A549 (cell line): ENCODE measurements around the gene MORN4.

Source experiments
- BHLHE40 ChIP-seq: IDR thresholded peaks from 2 replicates; pipeline ENCODE4 v1.6.1; 2012; ENCODE audit warnings: low read depth, low read length, inconsistent platforms
- JUN ChIP-seq, 2 experiments: fragments of >200 bp; sonication (Bioruptor Twin); formaldehyde crosslinking; IDR thresholded peaks; 2 replicates in 1 of 2; 3 replicates in 1 of 2; pipeline ENCODE4 v1.6.1; 2016 to 2017
- JUNB ChIP-seq: fragments of >200 bp; sonication (Bioruptor Twin); formaldehyde crosslinking; IDR thresholded peaks from 2 replicates; pipeline ENCODE4 v1.6.1; 2016
- KDM1A ChIP-seq: fragments of 200-600 bp; sonication (generic); IDR thresholded peaks from 2 replicates; pipeline ENCODE4 v1.6.1; 2016; ENCODE audit warnings: low read depth, mild to moderate bottlenecking
- MAZ ChIP-seq: fragments of 150-350 bp; IDR thresholded peaks from 2 replicates; pipeline ENCODE4 v1.6.1; 2014; ENCODE audit warnings: antibody characterized with exemption, low read depth, low read length, borderline replicate concordance
- POLR2A ChIP-seq: IDR thresholded peaks from 2 replicates; pipeline ENCODE4 v1.6.1; 2012; ENCODE audit warnings: mild to moderate bottlenecking, low read length
- RAD21 ChIP-seq, 2 experiments: fragments of >200 bp in 1 of 2; sonication (Bioruptor Twin) in 1 of 2; formaldehyde crosslinking in 1 of 2; IDR thresholded peaks in 1 of 2; conservative IDR thresholded peaks in 1 of 2; 2 replicates in 1 of 2; 3 replicates in 1 of 2; pipeline ENCODE4 v1.6.1; 2012 to 2018; ENCODE audit warnings: inconsistent platforms in 1 of 2
- RCOR1 ChIP-seq: fragments of 150-350 bp; IDR thresholded peaks from 2 replicates; pipeline ENCODE4 v1.6.1; 2014; ENCODE audit warnings: antibody characterized with exemption, low read length, low read depth
- RFX5 ChIP-seq: fragments of 450-650 bp; IDR thresholded peaks from 2 replicates; pipeline ENCODE4 v1.7.1; 2014; ENCODE audit warnings: antibody characterized with exemption, mild to moderate bottlenecking, moderate library complexity
- ZSCAN20 ChIP-seq: fragments of 250-450 bp; sonication (Bioruptor Pico); IDR thresholded peaks from 2 replicates; pipeline ENCODE4 v1.8.0; 2022; ENCODE audit warnings: mild to moderate bottlenecking, moderate library complexity
- TF ChIP-seq, protein P1 (sequence below): IDR thresholded peaks from 2 replicates; pipeline ENCODE4 v1.6.1; 2012
- TF ChIP-seq, protein P2 (sequence below): fragments of >200 bp; sonication (Bioruptor Twin); formaldehyde crosslinking; IDR thresholded peaks from 3 replicates; pipeline ENCODE4 v1.5.1; 2016
- TF ChIP-seq, protein P3 (sequence below): fragments of 450-650 bp; IDR thresholded peaks from 2 replicates; pipeline ENCODE4 v1.6.1; 2014; ENCODE audit warnings: antibody characterized with exemption
- TF ChIP-seq, protein P4 (sequence below): fragments of 250-450 bp; sonication (Bioruptor Pico); IDR thresholded peaks from 2 replicates; pipeline ENCODE4 v1.5.0; 2021; ENCODE audit warnings: mild to moderate bottlenecking, moderate library complexity, borderline replicate concordance

DNA sequence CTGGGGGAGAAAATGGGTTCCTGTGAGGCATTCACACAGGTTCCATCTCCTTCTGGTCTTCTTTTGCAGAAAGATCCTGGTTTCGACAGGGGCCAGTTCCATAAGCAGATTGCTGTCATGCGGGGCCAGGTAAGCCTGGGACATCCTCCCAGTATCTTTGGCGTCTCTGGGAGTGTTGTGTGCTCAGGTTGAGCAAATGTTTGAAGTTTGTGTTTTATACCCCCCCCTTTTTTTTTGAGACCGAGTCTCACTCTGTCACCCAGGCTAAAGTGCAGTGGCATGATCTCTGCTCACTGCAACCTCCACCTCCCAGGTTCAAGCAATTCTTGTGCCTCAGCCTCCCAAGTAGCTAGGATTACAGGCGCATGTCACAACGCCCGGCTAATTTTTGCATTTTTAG, 33.7 kb upstream of the MORN4 start:
- TF ChIP-seq POLR2A = no peak
- TF ChIP-seq, protein P1, sequence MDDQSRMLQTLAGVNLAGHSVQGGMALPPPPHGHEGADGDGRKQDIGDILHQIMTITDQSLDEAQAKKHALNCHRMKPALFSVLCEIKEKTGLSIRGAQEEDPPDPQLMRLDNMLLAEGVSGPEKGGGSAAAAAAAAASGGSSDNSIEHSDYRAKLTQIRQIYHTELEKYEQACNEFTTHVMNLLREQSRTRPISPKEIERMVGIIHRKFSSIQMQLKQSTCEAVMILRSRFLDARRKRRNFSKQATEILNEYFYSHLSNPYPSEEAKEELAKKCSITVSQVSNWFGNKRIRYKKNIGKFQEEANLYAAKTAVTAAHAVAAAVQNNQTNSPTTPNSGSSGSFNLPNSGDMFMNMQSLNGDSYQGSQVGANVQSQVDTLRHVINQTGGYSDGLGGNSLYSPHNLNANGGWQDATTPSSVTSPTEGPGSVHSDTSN = no peak
- no peak for TF ChIP-seq ZSCAN20 (CRISPR knock-in tag)
- no peak for TF ChIP-seq JUNB
- TF ChIP-seq, protein P2, sequence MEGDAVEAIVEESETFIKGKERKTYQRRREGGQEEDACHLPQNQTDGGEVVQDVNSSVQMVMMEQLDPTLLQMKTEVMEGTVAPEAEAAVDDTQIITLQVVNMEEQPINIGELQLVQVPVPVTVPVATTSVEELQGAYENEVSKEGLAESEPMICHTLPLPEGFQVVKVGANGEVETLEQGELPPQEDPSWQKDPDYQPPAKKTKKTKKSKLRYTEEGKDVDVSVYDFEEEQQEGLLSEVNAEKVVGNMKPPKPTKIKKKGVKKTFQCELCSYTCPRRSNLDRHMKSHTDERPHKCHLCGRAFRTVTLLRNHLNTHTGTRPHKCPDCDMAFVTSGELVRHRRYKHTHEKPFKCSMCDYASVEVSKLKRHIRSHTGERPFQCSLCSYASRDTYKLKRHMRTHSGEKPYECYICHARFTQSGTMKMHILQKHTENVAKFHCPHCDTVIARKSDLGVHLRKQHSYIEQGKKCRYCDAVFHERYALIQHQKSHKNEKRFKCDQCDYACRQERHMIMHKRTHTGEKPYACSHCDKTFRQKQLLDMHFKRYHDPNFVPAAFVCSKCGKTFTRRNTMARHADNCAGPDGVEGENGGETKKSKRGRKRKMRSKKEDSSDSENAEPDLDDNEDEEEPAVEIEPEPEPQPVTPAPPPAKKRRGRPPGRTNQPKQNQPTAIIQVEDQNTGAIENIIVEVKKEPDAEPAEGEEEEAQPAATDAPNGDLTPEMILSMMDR = no peak
- TF ChIP-seq KDM1A = no peak
- TF ChIP-seq RFX5 = no peak
- no peak for TF ChIP-seq RCOR1
- TF ChIP-seq, protein P3, sequence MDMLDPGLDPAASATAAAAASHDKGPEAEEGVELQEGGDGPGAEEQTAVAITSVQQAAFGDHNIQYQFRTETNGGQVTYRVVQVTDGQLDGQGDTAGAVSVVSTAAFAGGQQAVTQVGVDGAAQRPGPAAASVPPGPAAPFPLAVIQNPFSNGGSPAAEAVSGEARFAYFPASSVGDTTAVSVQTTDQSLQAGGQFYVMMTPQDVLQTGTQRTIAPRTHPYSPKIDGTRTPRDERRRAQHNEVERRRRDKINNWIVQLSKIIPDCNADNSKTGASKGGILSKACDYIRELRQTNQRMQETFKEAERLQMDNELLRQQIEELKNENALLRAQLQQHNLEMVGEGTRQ = no peak
- no peak for TF ChIP-seq MAZ
- TF ChIP-seq, protein P4, sequence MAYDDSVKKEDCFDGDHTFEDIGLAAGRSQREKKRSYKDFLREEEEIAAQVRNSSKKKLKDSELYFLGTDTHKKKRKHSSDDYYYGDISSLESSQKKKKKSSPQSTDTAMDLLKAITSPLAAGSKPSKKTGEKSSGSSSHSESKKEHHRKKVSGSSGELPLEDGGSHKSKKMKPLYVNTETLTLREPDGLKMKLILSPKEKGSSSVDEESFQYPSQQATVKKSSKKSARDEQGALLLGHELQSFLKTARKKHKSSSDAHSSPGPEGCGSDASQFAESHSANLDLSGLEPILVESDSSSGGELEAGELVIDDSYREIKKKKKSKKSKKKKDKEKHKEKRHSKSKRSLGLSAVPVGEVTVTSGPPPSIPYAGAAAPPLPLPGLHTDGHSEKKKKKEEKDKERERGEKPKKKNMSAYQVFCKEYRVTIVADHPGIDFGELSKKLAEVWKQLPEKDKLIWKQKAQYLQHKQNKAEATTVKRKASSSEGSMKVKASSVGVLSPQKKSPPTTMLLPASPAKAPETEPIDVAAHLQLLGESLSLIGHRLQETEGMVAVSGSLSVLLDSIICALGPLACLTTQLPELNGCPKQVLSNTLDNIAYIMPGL (CRISPR knock-in tag) = no peak
- TF ChIP-seq RAD21 (conservative IDR thresholded peaks at IDR 0.05 in 1 of 2, IDR thresholded peaks at IDR 0.05 in 1 of 2) = no peak
- no peak for TF ChIP-seq BHLHE40
- no peak for TF ChIP-seq JUN (IDR thresholded peaks at IDR 0.05)
